HEK293 (cell line): ENCODE data around the gene C1orf21.

Source experiments
- CTCF ChIA-PET: fragments of 350-600 bp; formaldehyde crosslinking; extraction: SDS; loops from one replicate; lab custom pipeline; 2021; ENCODE audit warnings: antibody characterized with exemption; lab: Yijun Ruan, JAX
- POLR2A ChIA-PET: fragments of 300-600 bp; formaldehyde crosslinking; extraction: SDS; loops from one replicate; lab custom pipeline; 2020; ENCODE audit warnings: antibody characterized with exemption, inconsistent platforms; lab: Yijun Ruan, JAX
- H3K27ac ChIP-seq: fragments of 200-500 bp; sonication (Bioruptor generic); 2 replicates; pipeline ENCODE4 v1.5.1; 2014; ENCODE audit warnings: low read depth, low read length, control low read depth, inconsistent platforms; ENCODE audit errors: extremely low read depth
- H3K36me3 ChIP-seq, 2 experiments: fragments of 200-500 bp in 1 of 2; sonication (Bioruptor generic) in 1 of 2; 1 replicate in 1 of 2; 2 replicates in 1 of 2; pipeline ENCODE4 v1.5.1; 2014 to 2017; ENCODE audit warnings: inconsistent platforms in 2 of 2, low read length in 2 of 2; ENCODE audit not compliant: control insufficient read depth in 2 of 2, insufficient read depth in 1 of 2
- H3K4me1 ChIP-seq: fragments of 200-500 bp; sonication (Bioruptor generic); 2 replicates; pipeline ENCODE4 v1.5.1; 2014; ENCODE audit warnings: mild to moderate bottlenecking, low read length, inconsistent platforms; ENCODE audit not compliant: control insufficient read depth, insufficient read depth
- H3K4me3 ChIP-seq: 2 replicates; pipeline ENCODE4 v1.5.1; 2011; ENCODE audit warnings: low read depth, mild to moderate bottlenecking, control low read depth, low read length, moderate library complexity
- H3K9me3 ChIP-seq: fragments of 200-500 bp; sonication (Bioruptor generic); 2 replicates; pipeline ENCODE4 v1.5.1; 2014; ENCODE audit warnings: low read depth, low read length, inconsistent platforms; ENCODE audit not compliant: control insufficient read depth, insufficient read depth
- GFI1B ChIP-seq: fragments of 450-650 bp; formaldehyde crosslinking; IDR thresholded peaks from 2 replicates; pipeline ENCODE4 v1.5.1; 2016; ENCODE audit warnings: missing biosample characterization, missing genetic modification characterization
- GLI2 ChIP-seq: fragments of 450-650 bp; formaldehyde crosslinking; IDR thresholded peaks from 2 replicates; pipeline ENCODE4; 2017; ENCODE audit warnings: missing biosample characterization, missing genetic modification characterization, low read depth, borderline replicate concordance
- GLIS1 ChIP-seq: fragments of 450-650 bp; formaldehyde crosslinking; IDR thresholded peaks from 2 replicates; pipeline ENCODE4 v1.5.1; 2016; ENCODE audit warnings: missing biosample characterization, missing genetic modification characterization
- KLF1 ChIP-seq: fragments of 450-650 bp; formaldehyde crosslinking; IDR thresholded peaks from 2 replicates; pipeline ENCODE4 v1.5.1; 2016; ENCODE audit warnings: missing biosample characterization, missing genetic modification characterization
- KLF16 ChIP-seq: fragments of 450-650 bp; formaldehyde crosslinking; IDR thresholded peaks from 2 replicates; pipeline ENCODE4 v1.5.1; 2017; ENCODE audit warnings: missing biosample characterization, missing genetic modification characterization
- KLF9 ChIP-seq: fragments of 450-650 bp; formaldehyde crosslinking; IDR thresholded peaks from 2 replicates; pipeline ENCODE4 v1.5.1; 2016; ENCODE audit warnings: missing biosample characterization, missing genetic modification characterization, low read depth
- OSR2 ChIP-seq: fragments of 450-650 bp; formaldehyde crosslinking; IDR thresholded peaks from 2 replicates; pipeline ENCODE4 v1.5.1; 2016; ENCODE audit warnings: missing biosample characterization, missing genetic modification characterization
- SETDB1 ChIP-seq: IDR thresholded peaks from one replicate; pipeline ENCODE4 v1.6.1; 2017; ENCODE audit warnings: mild to moderate bottlenecking, low read length, moderate library complexity, mixed read lengths; ENCODE audit not compliant: insufficient read length
- SP7 ChIP-seq: fragments of 450-650 bp; formaldehyde crosslinking; IDR thresholded peaks from 2 replicates; pipeline ENCODE4 v1.5.1; 2016; ENCODE audit warnings: missing biosample characterization, missing genetic modification characterization
- TCF7L2 ChIP-seq: IDR thresholded peaks from 2 replicates; pipeline ENCODE4 v1.6.1; 2011; ENCODE audit warnings: low read depth, mild to moderate bottlenecking, inconsistent platforms, low read length, moderate library complexity, borderline replicate concordance
- TRIM28 ChIP-seq: IDR thresholded peaks from 2 replicates; pipeline ENCODE4 v1.6.1; 2011; ENCODE audit warnings: low read length, control low read depth, borderline replicate concordance
- WT1 ChIP-seq: fragments of 450-650 bp; formaldehyde crosslinking; IDR thresholded peaks from 2 replicates; pipeline ENCODE4 v1.5.1; 2016; ENCODE audit warnings: missing biosample characterization, missing genetic modification characterization
- ZFP69B ChIP-seq: fragments of 450-650 bp; formaldehyde crosslinking; IDR thresholded peaks from 2 replicates; pipeline ENCODE4 v1.5.1; 2016; ENCODE audit warnings: missing biosample characterization, missing genetic modification characterization
- ZNF146 ChIP-seq: fragments of 450-650 bp; formaldehyde crosslinking; IDR thresholded peaks from 2 replicates; pipeline ENCODE4 v1.5.1; 2016; ENCODE audit warnings: missing biosample characterization, missing genetic modification characterization
- ZNF174 ChIP-seq: fragments of 450-650 bp; formaldehyde crosslinking; IDR thresholded peaks from 2 replicates; pipeline ENCODE4 v1.5.0; 2017; ENCODE audit warnings: missing biosample characterization, mild to moderate bottlenecking, missing genetic modification characterization
- ZNF184 ChIP-seq: fragments of 450-650 bp; IDR thresholded peaks from 2 replicates; pipeline ENCODE4 v1.5.1; 2018; ENCODE audit warnings: missing biosample characterization, mild to moderate bottlenecking, missing genetic modification characterization
- ZNF221 ChIP-seq: fragments of 450-650 bp; formaldehyde crosslinking; IDR thresholded peaks from 2 replicates; pipeline ENCODE4 v1.5.1; 2017; ENCODE audit warnings: missing biosample characterization, missing genetic modification characterization, borderline replicate concordance
- ZNF223 ChIP-seq: fragments of 450-650 bp; formaldehyde crosslinking; IDR thresholded peaks from 2 replicates; pipeline ENCODE4 v1.5.1; 2016; ENCODE audit warnings: missing biosample characterization, missing genetic modification characterization
- ZNF239 ChIP-seq: fragments of 450-650 bp; formaldehyde crosslinking; IDR thresholded peaks from 2 replicates; pipeline ENCODE4 v1.5.1; 2016; ENCODE audit warnings: missing biosample characterization, missing genetic modification characterization
- ZNF248 ChIP-seq: fragments of 450-650 bp; formaldehyde crosslinking; IDR thresholded peaks from 2 replicates; pipeline ENCODE4 v1.5.1; 2017; ENCODE audit warnings: missing biosample characterization, missing genetic modification characterization
- ZNF366 ChIP-seq: fragments of 450-650 bp; formaldehyde crosslinking; conservative IDR thresholded peaks from 2 replicates; pipeline ENCODE4 v1.5.1; 2016; ENCODE audit warnings: missing biosample characterization, missing genetic modification characterization
- ZNF501 ChIP-seq: fragments of 450-650 bp; formaldehyde crosslinking; IDR thresholded peaks from 2 replicates; pipeline ENCODE4 v1.5.1; 2016; ENCODE audit warnings: missing biosample characterization, missing genetic modification characterization
- ZNF596 ChIP-seq: fragments of 450-650 bp; IDR thresholded peaks from 2 replicates; pipeline ENCODE4 v1.5.0; 2018; ENCODE audit warnings: missing biosample characterization, mild to moderate bottlenecking, missing genetic modification characterization, moderate library complexity
- ZNF623 ChIP-seq: fragments of 450-650 bp; formaldehyde crosslinking; IDR thresholded peaks from 2 replicates; pipeline ENCODE4 v1.5.1; 2016; ENCODE audit warnings: missing biosample characterization, missing genetic modification characterization
- ZNF654 ChIP-seq: fragments of 450-650 bp; formaldehyde crosslinking; IDR thresholded peaks from 2 replicates; pipeline ENCODE4 v1.5.1; 2016; ENCODE audit warnings: low read depth, missing biosample characterization, missing genetic modification characterization
- ZSCAN23 ChIP-seq: fragments of 450-650 bp; formaldehyde crosslinking; IDR thresholded peaks from 2 replicates; pipeline ENCODE4 v1.5.1; 2016; ENCODE audit warnings: missing biosample characterization, missing genetic modification characterization
- TF ChIP-seq, protein P1 (sequence below): fragments of 450-650 bp; formaldehyde crosslinking; IDR thresholded peaks from 2 replicates; pipeline ENCODE4 v1.5.1; 2016; ENCODE audit warnings: missing biosample characterization, missing genetic modification characterization
- TF ChIP-seq, protein P2 (sequence below): IDR thresholded peaks from 2 replicates; pipeline ENCODE4 v1.6.1; 2011; ENCODE audit warnings: mild to moderate bottlenecking, low read depth, low read length, borderline replicate concordance

C1orf21 gene

DNA sequence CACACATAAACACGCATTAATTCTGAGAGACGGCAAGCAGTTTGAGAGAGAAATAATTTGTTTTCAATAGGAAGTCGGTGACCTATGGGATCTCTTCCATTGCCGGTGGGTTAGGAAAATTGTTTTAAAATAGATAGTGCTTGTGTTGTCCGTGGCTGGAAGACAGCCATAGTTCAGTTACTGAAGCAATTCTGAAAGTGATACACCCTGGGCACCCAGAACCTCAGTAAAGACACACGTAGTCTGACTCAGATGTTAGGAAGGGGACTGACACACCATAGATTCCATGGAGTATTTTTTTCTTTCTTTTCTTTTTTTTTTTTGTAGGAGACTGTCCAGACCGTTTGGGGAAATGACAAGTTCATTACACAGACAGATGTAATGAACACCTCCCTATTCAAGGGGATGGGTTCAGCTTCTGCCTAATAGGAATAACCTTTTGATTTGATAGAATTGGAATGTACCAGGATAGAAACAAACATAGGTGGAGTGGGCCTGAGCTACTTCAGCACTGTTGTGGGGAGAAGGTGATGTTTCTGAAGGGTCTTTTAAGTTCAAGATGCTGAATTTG is 1.6 kb downstream of the C1orf21 start (continued):
- no peak for TF ChIP-seq ZNF623 (tag by site-specific recombination)

DNA sequence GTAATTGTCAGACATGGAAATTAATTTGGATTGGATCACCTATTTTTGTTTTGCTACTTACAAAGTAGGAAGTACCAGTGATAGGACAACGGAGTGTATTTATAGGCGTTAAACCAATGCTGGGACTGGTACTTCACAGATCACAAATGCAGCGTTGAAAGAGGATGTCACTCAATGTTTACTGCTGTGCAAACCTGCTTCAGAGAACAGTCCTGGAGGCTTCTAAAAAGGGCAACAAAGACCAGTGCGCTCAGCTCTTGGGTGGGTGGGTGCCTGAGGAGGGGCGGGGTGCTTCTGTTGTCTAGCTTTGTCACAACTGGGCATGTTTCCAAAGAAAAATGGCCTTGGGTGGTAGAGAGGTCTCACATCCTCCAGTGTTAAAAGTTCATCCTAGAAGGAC is 2.1 kb downstream of the C1orf21 start:
- H3K4me3 ChIP-seq: no peak overlapping the region
- POLR2A ChIA-PET: no interaction called here
- peaks cover 30% of the 10 kb centered on the region for H3K4me1 ChIP-seq

DNA sequence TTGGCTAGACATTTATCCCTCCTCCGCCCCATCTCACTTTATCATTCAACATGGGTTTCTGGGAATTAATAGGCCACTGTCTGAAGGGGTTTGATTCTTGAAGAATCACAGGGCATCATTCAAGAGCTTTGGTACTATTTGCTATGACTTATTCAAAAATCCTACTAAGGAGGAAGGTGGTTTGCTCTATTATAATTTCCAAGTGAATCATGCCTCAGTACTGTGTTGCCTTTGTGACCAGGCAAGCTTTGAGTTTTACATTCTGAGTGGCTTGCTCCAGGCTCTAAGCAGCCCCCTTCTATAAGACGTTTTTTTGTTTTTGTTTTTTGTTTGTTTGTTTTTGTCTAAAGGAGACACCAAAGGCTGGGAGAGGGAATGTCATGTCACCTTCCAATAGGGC is 2.6 kb downstream of the C1orf21 start:
- H3K4me3 ChIP-seq: no peak overlapping the region
- peaks cover 30% of the 10 kb centered on the region for H3K4me1 ChIP-seq
- TF ChIP-seq ZNF501 (tag by site-specific recombination): no peak
- TF ChIP-seq, all 188 proteins: peak for 0
- ChIA-PET POLR2A (no interaction called here), CTCF (interaction anchor here (1.0 kb wide), 1 partner anchor 10 kb away, joined by 3 read pairs; no protein-coding TSS in a partner anchor)
- no peak overlapping the region for H3K27ac ChIP-seq
- no peaks in the 10 kb centered on the region for H3K9me3 ChIP-seq
- H3K36me3 ChIP-seq: no peaks in the 10 kb centered on the region

More for the DNA sequence above, 2.1 kb downstream of the C1orf21 start:
- Histone ChIP-seq H3K9me3 (no peaks in the 10 kb centered on the region), H3K27ac (no peak overlapping the region), H3K36me3 (no peaks in the 10 kb centered on the region)
- CTCF ChIA-PET: interaction anchor here (1.0 kb wide), 1 partner anchor 10 kb away, joined by 3 read pairs; no protein-coding TSS in a partner anchor
- TF ChIP-seq ZNF223 (tag by site-specific recombination) (no peak), KLF1 (tag by site-specific recombination) (0 out of 2 replicates have a peak, but pooled peaks have one; percentile 31)
- TF ChIP-seq, protein P1, sequence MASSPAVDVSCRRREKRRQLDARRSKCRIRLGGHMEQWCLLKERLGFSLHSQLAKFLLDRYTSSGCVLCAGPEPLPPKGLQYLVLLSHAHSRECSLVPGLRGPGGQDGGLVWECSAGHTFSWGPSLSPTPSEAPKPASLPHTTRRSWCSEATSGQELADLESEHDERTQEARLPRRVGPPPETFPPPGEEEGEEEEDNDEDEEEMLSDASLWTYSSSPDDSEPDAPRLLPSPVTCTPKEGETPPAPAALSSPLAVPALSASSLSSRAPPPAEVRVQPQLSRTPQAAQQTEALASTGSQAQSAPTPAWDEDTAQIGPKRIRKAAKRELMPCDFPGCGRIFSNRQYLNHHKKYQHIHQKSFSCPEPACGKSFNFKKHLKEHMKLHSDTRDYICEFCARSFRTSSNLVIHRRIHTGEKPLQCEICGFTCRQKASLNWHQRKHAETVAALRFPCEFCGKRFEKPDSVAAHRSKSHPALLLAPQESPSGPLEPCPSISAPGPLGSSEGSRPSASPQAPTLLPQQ (tag by site-specific recombination): peak; percentile 60

DNA sequence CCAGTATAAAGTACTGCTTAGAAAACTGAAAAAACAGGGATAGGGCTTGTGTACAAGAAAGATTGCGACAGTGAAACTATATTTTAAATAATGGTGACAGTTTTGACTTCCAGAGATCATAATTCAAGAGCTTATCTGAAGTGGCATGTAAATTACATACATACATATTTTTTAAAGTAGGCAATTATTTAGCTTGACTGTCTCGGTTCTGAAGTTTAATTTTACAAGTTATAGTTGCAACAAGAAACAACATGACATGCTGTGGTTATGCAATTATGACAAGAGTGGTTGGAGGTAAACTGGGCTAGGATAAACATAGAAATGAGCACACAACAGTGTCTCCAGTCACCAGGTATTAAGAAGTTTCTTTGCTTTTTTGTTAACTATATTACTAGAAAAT is 4.1 kb downstream of the C1orf21 start:
- CTCF ChIA-PET: interaction anchor here (0.6 to 1.7 kb wide), 2 partner anchors 186 to 273 kb away, joined by 3 to 7 read pairs; no protein-coding TSS in a partner anchor
- POLR2A ChIA-PET: no interaction called here
- H3K9me3 ChIP-seq: no peaks in the 10 kb centered on the region
- peaks cover 28% of the 10 kb centered on the region for H3K4me1 ChIP-seq
- no peak overlapping the region for H3K27ac ChIP-seq
- no peak overlapping the region for H3K4me3 ChIP-seq
- H3K36me3 ChIP-seq: no peaks in the 10 kb centered on the region
- TF ChIP-seq KLF16 (tag by site-specific recombination) (no peak), TCF7L2 (peak; percentile 90), ZNF174 (tag by site-specific recombination) (no peak), SETDB1 (no peak), ZNF184 (no peak), ZNF221 (tag by site-specific recombination) (no peak), ZNF366 (tag by site-specific recombination) (no peak), ZSCAN23 (tag by site-specific recombination) (no peak), GFI1B (tag by site-specific recombination) (no peak), ZNF239 (tag by site-specific recombination) (no peak), ZNF146 (tag by site-specific recombination) (no peak), ZNF248 (no peak), ZFP69B (tag by site-specific recombination) (peak; percentile 27; the same call in 1 of the 2 replicates), KLF9 (no peak), TRIM28 (no peak), ZNF654 (no peak), ZNF596 (tag by site-specific recombination) (no peak), GLI2 (tag by site-specific recombination) (peak; percentile 76; the same call in 1 of the 2 replicates), SP7 (peak; percentile 94), WT1 (no peak), GLIS1 (tag by site-specific recombination) (no peak), OSR2 (tag by site-specific recombination) (peak; percentile 81)
- TF ChIP-seq, protein P2, sequence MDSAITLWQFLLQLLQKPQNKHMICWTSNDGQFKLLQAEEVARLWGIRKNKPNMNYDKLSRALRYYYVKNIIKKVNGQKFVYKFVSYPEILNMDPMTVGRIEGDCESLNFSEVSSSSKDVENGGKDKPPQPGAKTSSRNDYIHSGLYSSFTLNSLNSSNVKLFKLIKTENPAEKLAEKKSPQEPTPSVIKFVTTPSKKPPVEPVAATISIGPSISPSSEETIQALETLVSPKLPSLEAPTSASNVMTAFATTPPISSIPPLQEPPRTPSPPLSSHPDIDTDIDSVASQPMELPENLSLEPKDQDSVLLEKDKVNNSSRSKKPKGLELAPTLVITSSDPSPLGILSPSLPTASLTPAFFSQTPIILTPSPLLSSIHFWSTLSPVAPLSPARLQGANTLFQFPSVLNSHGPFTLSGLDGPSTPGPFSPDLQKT: no peak
- TF ChIP-seq, protein P1 (tag by site-specific recombination): no peak; the same call in 1 of the 2 replicates
